Measurements from ENCODE around the gene METRNL. TPM values are rescaled to one million over a fixed set of nuclear protein-coding genes. Genes with fewer than 3 reads are reported as not detected.
"Not testable (repeated sequence)": the region's sequence is repeated elsewhere in the genome, so short reads cannot be mapped to it uniquely, and the experiment has no call there.

METRNL gene
- total RNA-seq, 2 donors from 2014 or later, result 141 to 180 TPM

DNA sequence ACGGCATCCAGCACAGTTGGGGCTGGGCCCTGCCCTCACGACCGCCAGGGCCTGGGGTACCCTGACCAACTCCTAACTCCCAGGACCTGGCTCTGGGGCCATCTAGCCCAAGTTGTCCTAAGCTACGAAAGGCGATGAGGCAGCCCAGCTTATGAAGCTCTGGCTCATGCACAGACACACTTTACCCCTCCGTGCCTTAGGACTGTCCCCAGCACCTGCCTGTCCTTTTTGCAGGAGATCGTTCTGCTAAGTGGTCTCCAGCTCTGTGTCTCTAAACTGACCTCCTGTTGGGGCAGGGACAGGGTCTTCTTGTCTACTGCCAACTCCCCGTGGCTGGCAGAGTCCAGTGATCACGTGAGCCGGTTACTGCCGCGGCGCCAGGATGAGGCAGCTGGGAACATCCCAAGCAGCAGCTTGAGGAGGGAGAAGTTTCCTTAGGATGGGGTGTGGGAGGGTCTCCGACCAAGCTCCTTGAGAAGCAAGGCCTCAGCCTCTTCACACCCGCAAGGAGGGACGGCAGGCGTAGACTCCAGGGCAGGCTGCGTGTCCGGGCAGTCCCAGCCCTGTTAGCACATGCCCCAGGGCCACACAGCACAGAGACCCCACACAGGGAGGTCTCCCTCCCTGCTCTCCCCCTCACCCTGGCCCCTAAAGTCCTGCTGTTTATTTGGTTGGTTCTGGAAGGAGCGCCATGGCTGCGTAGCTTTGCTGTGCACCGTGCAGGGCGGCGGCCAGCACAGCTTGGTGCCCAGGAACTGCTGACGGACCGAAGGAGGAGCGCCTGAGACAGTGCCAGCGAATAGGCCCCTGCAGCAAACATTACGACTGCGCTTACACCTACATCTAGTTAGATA, 16.4 kb upstream of the METRNL start:
- TF ChIP-seq, protein P1, sequence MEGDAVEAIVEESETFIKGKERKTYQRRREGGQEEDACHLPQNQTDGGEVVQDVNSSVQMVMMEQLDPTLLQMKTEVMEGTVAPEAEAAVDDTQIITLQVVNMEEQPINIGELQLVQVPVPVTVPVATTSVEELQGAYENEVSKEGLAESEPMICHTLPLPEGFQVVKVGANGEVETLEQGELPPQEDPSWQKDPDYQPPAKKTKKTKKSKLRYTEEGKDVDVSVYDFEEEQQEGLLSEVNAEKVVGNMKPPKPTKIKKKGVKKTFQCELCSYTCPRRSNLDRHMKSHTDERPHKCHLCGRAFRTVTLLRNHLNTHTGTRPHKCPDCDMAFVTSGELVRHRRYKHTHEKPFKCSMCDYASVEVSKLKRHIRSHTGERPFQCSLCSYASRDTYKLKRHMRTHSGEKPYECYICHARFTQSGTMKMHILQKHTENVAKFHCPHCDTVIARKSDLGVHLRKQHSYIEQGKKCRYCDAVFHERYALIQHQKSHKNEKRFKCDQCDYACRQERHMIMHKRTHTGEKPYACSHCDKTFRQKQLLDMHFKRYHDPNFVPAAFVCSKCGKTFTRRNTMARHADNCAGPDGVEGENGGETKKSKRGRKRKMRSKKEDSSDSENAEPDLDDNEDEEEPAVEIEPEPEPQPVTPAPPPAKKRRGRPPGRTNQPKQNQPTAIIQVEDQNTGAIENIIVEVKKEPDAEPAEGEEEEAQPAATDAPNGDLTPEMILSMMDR (IDR thresholded peaks at IDR 0.05), result no peak
- peak; percentile 1 for DNase-seq (ENCODE audit: low spot score)
- Histone ChIP-seq H3K27ac (no peak overlapping the region), H3K36me3 (no peaks in the 10 kb centered on the region), H3K27me3 (replicated peaks; ENCODE audit: insufficient read depth) (no peaks in the 10 kb centered on the region), H3K4me1 (ENCODE audit: control insufficient read depth in 1 of 2, low read depth in 2 of 2) (peaks cover 0 to 5% of the 10 kb centered on the region in 2 donors), H3K9me3 (no peaks in the 10 kb centered on the region), H3K4me3 (no peak overlapping the region)
- ATAC-seq (ENCODE audit: insufficient number of reproducible peaks, low FRiP score, low read depth), result no peak

DNA sequence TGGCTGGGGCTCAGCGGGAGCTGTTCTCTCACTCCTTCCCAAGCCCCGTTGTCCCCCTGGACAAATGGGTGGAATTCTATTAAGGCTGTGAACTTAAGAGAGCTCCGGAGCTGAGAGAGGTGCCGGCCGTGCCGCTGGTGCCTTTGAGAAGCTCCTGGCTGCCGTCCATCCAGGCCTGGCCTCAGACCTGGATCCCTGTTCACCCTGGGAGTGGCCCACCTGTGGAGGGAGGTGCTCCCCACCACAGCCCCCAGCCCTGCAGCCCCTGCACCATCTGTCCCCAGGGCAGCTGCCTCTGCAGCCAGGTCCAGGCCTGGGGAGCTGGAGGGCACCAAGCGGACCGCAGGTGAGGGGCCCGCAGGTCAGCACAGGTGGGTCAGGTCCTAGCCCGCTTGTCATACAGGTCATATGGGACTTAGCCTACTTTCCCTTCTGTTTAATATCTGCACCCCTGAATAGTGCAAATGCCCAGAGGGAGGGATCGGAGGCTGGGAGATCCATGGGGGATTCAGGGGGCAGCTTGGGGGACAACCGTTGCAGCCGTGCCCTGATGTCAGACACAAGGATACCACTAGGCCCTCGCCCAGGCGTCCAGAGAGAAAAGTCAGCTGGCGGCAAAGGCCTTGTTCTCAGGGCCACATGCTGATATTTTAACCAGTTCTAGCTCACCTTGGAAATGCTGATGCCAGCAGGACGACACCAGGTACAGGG, 15.2 kb upstream of the METRNL start:
- no peaks in the 10 kb centered on the region for H3K27me3 ChIP-seq (replicated peaks; ENCODE audit: insufficient read depth)
- ATAC-seq (ENCODE audit: insufficient number of reproducible peaks, low FRiP score, low read depth) (no peak), DNase-seq (ENCODE audit: low spot score) (no peak)
- TF ChIP-seq, protein P1 (IDR thresholded peaks at IDR 0.05), result no peak
- no peak overlapping the region for H3K4me3 ChIP-seq
- H3K27ac ChIP-seq, result no peak overlapping the region
- no peaks in the 10 kb centered on the region for H3K4me1 ChIP-seq (ENCODE audit: control insufficient read depth in 1 of 2, low read depth in 2 of 2)
- no peaks in the 10 kb centered on the region for H3K36me3 ChIP-seq
- no peaks in the 10 kb centered on the region for H3K9me3 ChIP-seq

DNA sequence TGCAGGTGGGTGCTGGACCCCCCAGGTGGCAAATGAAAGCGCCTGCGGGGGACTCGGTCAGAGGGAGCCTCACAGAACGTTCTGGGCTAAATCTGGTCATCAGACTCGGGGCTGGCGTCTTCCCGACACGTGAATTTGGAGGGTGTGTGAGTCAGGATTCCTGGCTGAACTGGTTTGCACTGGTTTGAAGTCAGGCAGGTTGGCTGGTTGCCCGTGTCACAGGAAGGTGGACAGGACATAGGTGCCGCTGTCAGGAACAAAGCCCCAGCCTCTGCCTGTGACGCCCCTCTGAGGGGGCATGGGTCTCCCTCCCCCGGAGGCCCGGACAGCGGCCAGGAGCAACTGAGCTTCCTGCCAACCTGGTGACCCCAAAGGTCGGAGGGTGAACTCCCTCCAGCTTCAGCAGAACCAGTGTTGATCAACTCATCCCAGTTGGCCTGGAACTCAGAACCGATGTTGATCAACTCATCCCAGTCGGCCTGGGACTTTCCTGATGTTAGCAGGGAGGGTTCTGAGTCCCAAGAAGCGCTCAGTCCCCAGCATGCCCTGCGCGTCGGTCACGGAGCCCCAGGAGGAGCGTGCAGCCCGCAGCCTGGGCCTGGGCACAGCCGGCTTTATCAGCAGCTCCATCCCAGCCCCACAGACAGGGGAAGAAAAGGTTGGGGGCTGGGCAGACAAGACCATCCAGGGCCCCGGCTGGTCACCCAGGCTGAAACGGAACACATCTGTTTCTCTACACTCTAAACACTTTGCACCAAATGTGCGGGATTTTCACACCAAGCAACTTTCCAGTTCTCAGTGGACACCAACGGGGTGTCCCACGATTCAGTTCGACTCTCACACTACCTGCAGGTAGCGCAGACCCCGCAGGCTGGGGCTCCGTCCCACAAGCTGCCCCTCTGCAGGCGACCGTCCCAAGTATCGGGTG, 14.4 kb upstream of the METRNL start:
- Histone ChIP-seq H3K4me3 (no peak overlapping the region), H3K27me3 (replicated peaks; ENCODE audit: insufficient read depth) (no peaks in the 10 kb centered on the region), H3K27ac (no peak overlapping the region), H3K9me3 (no peaks in the 10 kb centered on the region), H3K36me3 (no peaks in the 10 kb centered on the region), H3K4me1 (ENCODE audit: control insufficient read depth in 1 of 2, low read depth in 2 of 2) (no peaks in the 10 kb centered on the region)
- TF ChIP-seq, protein P1 (IDR thresholded peaks at IDR 0.05), result no peak
- ATAC-seq (ENCODE audit: insufficient number of reproducible peaks, low FRiP score, low read depth) (no peak), DNase-seq (ENCODE audit: low spot score) (no peak)

DNA sequence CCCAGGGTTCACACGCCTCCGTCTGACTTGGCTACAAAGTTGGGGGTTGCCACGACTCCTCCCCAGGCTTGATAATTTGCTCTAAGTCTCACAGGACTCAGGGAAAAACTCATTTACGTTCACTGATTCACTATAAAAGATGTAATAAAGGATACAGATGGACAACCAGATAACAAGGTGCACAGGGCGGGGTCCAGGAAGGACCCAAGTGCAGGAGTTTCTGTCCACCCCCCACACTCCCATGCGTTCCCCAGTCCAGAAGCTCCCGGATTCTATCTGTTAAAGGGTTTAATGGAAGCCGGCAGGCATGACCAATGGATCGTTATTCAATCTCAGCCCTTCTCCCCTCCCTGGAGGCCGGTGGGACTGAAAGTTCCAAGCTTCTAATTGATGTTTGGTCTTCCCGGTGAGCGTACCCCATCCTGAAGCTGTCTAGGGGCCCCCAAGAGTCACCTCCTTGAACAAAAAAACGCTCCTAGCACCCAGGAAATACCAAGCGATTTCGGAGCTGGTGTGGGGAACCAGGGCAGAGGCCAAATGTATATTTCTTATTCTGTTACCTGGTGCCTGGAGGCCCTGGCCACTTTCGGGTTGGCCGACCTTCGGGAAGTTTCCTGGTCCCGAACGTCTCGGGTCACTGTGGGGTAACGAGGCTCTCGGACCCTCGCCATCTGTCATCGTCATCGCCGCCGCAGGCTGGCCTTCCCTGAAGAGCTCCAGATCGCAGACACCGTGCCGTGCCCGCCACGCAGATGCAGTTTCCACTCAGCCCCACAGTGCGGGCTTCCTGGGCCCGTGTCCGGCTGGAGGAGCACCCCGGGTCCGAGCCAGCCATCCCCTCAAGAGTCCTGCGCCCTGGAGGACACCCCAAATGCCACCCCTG, 13.5 kb upstream of the METRNL start:
- Histone ChIP-seq H3K4me3 (no peak overlapping the region), H3K4me1 (ENCODE audit: control insufficient read depth in 1 of 2, low read depth in 2 of 2) (no peaks in the 10 kb centered on the region), H3K36me3 (no peaks in the 10 kb centered on the region), H3K27me3 (replicated peaks; ENCODE audit: insufficient read depth) (no peaks in the 10 kb centered on the region), H3K9me3 (no peaks in the 10 kb centered on the region), H3K27ac (no peak overlapping the region)
- DNase-seq (ENCODE audit: low spot score), result no peak
- ATAC-seq (ENCODE audit: insufficient number of reproducible peaks, low FRiP score, low read depth), result no peak
- TF ChIP-seq, protein P1 (IDR thresholded peaks at IDR 0.05), result no peak

DNA sequence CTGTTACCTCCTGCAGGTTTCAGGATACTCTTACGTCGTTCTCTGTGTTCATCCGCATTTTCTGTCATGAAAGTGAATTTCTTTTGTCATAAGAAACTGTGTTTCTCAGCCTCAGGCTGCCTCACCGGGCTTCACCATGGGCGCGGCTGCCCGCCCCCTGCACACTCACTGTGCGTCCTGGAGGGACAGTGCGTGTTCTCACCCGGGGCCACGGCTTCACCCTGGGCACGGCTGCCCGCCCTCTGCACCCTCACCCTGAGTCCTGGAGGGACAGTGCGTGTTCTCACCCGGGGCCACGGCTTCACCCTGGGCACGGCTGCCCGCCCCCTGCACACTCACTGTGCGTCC, 12.9 kb upstream of the METRNL start:
- H3K27me3 ChIP-seq (replicated peaks; ENCODE audit: insufficient read depth); H3K9me3 ChIP-seq; DNase-seq (ENCODE audit: low spot score): not testable (repeated sequence)

More for the DNA sequence above, 12.9 kb upstream of the METRNL start:
- H3K4me1 ChIP-seq (ENCODE audit: control insufficient read depth in 1 of 2, low read depth in 2 of 2); ATAC-seq (ENCODE audit: insufficient number of reproducible peaks, low FRiP score, low read depth); H3K27ac ChIP-seq; H3K36me3 ChIP-seq; H3K4me3 ChIP-seq: not testable (repeated sequence)

Data from thoracic aorta (tissue), 2 donors.